CD14-positive monocyte (primary cell): ENCODE results near the gene C1orf185. TPM values are rescaled to one million over a fixed set of nuclear protein-coding genes. Genes with fewer than 3 reads are reported as not detected.

Experiments used
- DNase-seq, 3 donors: peaks; one replicate each; pipeline ENCODE4 v3.0.0-alpha.2; 2011 to 2022
- H2AFZ ChIP-seq: 2 replicates; pipeline ENCODE4 v1.6.0; 2012; ENCODE audit warnings: mild to moderate bottlenecking, low read depth, low read length, inconsistent platforms; ENCODE audit not compliant: insufficient read depth, poor library complexity, severe bottlenecking
- H3K27ac ChIP-seq, 2 donors: 1 replicate in 1 of 2; 2 replicates in 1 of 2; pipeline ENCODE4 v1.5.1; 2012 to 2013; ENCODE audit warnings: low read length in 2 of 2, control low read depth in 1 of 2, inconsistent platforms in 1 of 2, low read depth in 1 of 2, mild to moderate bottlenecking in 1 of 2
- H3K27me3 ChIP-seq, 2 donors: one replicate each; pipeline versions ENCODE4 v1.6.0 to v1.6.1; 2011 to 2013; ENCODE audit warnings: low read length in 2 of 2; ENCODE audit not compliant: control insufficient read depth in 2 of 2, insufficient read depth in 2 of 2
- H3K36me3 ChIP-seq, 2 donors: replicated peaks in 1 of 2; 1 replicate in 1 of 2; 2 replicates in 1 of 2; pipeline versions ENCODE4 v1.5.1 to v1.6.1; 2012 to 2013; ENCODE audit warnings: low read length in 2 of 2, control low read depth in 1 of 2, inconsistent platforms in 1 of 2, mild to moderate bottlenecking in 1 of 2; ENCODE audit not compliant: insufficient read depth in 2 of 2, control insufficient read depth in 1 of 2
- H3K4me1 ChIP-seq, 2 donors: 1 replicate in 1 of 2; 2 replicates in 1 of 2; pipeline versions ENCODE4 v1.5.1 to v1.6.1; 2012 to 2013; ENCODE audit warnings: low read length in 2 of 2, control low read depth in 1 of 2, inconsistent platforms in 1 of 2, mild to moderate bottlenecking in 1 of 2, moderate library complexity in 1 of 2; ENCODE audit not compliant: insufficient read depth in 2 of 2, control insufficient read depth in 1 of 2
- H3K4me2 ChIP-seq: replicated peaks from 2 replicates; pipeline ENCODE3; 2012; ENCODE audit warnings: low read length, moderate library complexity, mild to moderate bottlenecking; ENCODE audit not compliant: poor library complexity, severe bottlenecking; ENCODE audit errors: extremely low read depth
- H3K4me3 ChIP-seq, 3 experiments: fragments of 200-600 bp in 1 of 3; sonication (generic) in 1 of 3; replicated peaks in 1 of 3; 1 replicate in 2 of 3; 2 replicates in 1 of 3; pipeline ENCODE4 v1.5.1; 2011 to 2013; ENCODE audit warnings: low read length in 3 of 3, mild to moderate bottlenecking in 3 of 3, control low read depth in 2 of 3, low read depth in 2 of 3, inconsistent platforms in 1 of 3, moderate library complexity in 1 of 3
- H3K79me2 ChIP-seq: 2 replicates; pipeline ENCODE4 v1.6.0; 2012; ENCODE audit warnings: mild to moderate bottlenecking, control low read depth, inconsistent platforms, low read length, moderate library complexity; ENCODE audit not compliant: insufficient read depth
- H3K9ac ChIP-seq: 2 replicates; pipeline ENCODE4 v1.6.0; 2017; ENCODE audit warnings: low read length, mild to moderate bottlenecking; ENCODE audit not compliant: insufficient read depth, poor library complexity, severe bottlenecking
- H3K9me3 ChIP-seq, 2 donors: replicated peaks in 1 of 2; 1 replicate in 1 of 2; 2 replicates in 1 of 2; pipeline versions ENCODE4 v1.5.1 to v1.6.1; 2012 to 2013; ENCODE audit warnings: low read length in 2 of 2, control low read depth in 1 of 2; ENCODE audit not compliant: control insufficient read depth in 1 of 2, insufficient read depth in 1 of 2
- H4K20me1 ChIP-seq: 2 replicates; pipeline ENCODE4 v1.6.0; 2012; ENCODE audit warnings: mild to moderate bottlenecking, low read length, control low read depth, moderate library complexity; ENCODE audit not compliant: insufficient read depth
- H3K27ac Mint-ChIP-seq, 7 donors: one replicate each; pipeline ENCODE4 v1.8.0; 2020; ENCODE audit warnings: mild to moderate bottlenecking in 7 of 7, mixed read lengths in 7 of 7, moderate library complexity in 6 of 7, inconsistent platforms in 2 of 7
- H3K27me3 Mint-ChIP-seq, 3 donors: one replicate each; pipeline ENCODE4 v1.8.0; 2021 to 2022; ENCODE audit warnings: low read depth in 3 of 3, mild to moderate bottlenecking in 3 of 3, mixed read lengths in 3 of 3, moderate library complexity in 3 of 3, inconsistent platforms in 1 of 3
- H3K36me3 Mint-ChIP-seq, 2 donors: one replicate each; pipeline ENCODE4 v1.8.0; 2020; ENCODE audit warnings: mixed read lengths in 2 of 2, inconsistent platforms in 1 of 2, mild to moderate bottlenecking in 1 of 2
- H3K4me1 Mint-ChIP-seq: one replicate; pipeline ENCODE4 v1.8.0; 2020; ENCODE audit warnings: mild to moderate bottlenecking, mixed read lengths
- H3K4me3 Mint-ChIP-seq, 2 donors: one replicate each; pipeline ENCODE4 v1.8.0; 2020; ENCODE audit warnings: mild to moderate bottlenecking in 2 of 2, mixed read lengths in 2 of 2, moderate library complexity in 1 of 2
- H3K9me3 Mint-ChIP-seq, 7 donors: one replicate each; pipeline ENCODE4 v1.8.0; 2020 to 2022; ENCODE audit warnings: mixed read lengths in 7 of 7, mild to moderate bottlenecking in 6 of 7, moderate library complexity in 6 of 7, inconsistent platforms in 2 of 7
- CTCF ChIP-seq: fragments of 200-600 bp; IDR thresholded peaks from one replicate; pipeline ENCODE4 v1.8.0; 2022; ENCODE audit warnings: antibody characterized with exemption, mild to moderate bottlenecking
- WGBS: methylation state at CpG from one replicate; pipeline ENCODE4 v1.1.5; 2013; ENCODE audit warnings: missing lambda C conversion rate; ENCODE audit not compliant: insufficient coverage; 5-methylcytosine and 5-hydroxymethylcytosine counted together
- intact Hi-C, 2 donors: fragments of 100-400 bp; cut with micrococcal nuclease; formaldehyde crosslinking; loops; one replicate each; pipeline versions ENCODE4 v1.15.0 to v1.15.1; 2023
- polyA plus RNA-seq, 3 donors: library from polyadenylated mRNA; depleted of rRNA in 1 of 3; unstranded in 2 of 3; stranded (reverse) in 1 of 3; fragments of 300-500 nt in 2 of 3; fragments of >200 nt in 1 of 3; fragmentation: Illumina TruSeq in 2 of 3; gene quantifications; 1 replicate in 2 of 3; 2 replicates in 1 of 3; pipeline ENCODE4 v1.2.3, GENCODE V29; 2012 to 2021

C1orf185 gene
- polyA plus RNA-seq, 3 donors, result not detected

GRCh38 chr1:51100264-51100880 lies 1.7 kb upstream of the C1orf185 start:
- no peak overlapping the region for H2AFZ ChIP-seq
- whole genome bisulfite sequencing, result no CpG with 5 or more reads among the region's 3 CpGs
- no peaks in the 10 kb centered on the region for H3K79me2 ChIP-seq
- Mint-ChIP-seq H3K9me3 (peaks cover 0 to 11% (median 5%) of the 10 kb centered on the region in 7 donors), H3K36me3 (no peaks in the 10 kb centered on the region), H3K4me1 (peaks cover 11% of the 10 kb centered on the region), H3K27me3 (peaks cover 2 to 7% (median 2%) of the 10 kb centered on the region in 3 donors), H3K4me3 (no peak overlapping the region), H3K27ac (peak overlapping the region in 1 of 7 donors; percentile 4)
- peaks cover 0 to 2% of the 10 kb centered on the region in 2 donors for H3K27me3 ChIP-seq
- H3K4me2 ChIP-seq, result no peak overlapping the region
- no peaks in the 10 kb centered on the region for H3K36me3 ChIP-seq
- no peak for DNase-seq
- no peak for TF ChIP-seq CTCF
- intact Hi-C loops, result no loop called here
- H4K20me1 ChIP-seq, result no peaks in the 10 kb centered on the region
- H3K9ac ChIP-seq, result no peak overlapping the region
- H3K27ac ChIP-seq, result no peak overlapping the region
- no peak overlapping the region for H3K4me3 ChIP-seq
- H3K9me3 ChIP-seq, result no peaks in the 10 kb centered on the region
- no peaks in the 10 kb centered on the region for H3K4me1 ChIP-seq

GRCh38 chr1:51114137-51114536 lies 12.1 kb downstream of the C1orf185 start:
- no CpG with 5 or more reads among the region's 6 CpGs for WGBS

More at GRCh38 chr1:51114137-51114536, 12.1 kb downstream of the C1orf185 start:
- intact Hi-C loops, result no loop called here
- no peak overlapping the region for H3K4me2 ChIP-seq
- H3K9ac ChIP-seq, result no peak overlapping the region
- H3K27me3 ChIP-seq, result no peaks in the 10 kb centered on the region
- no peaks in the 10 kb centered on the region for H3K79me2 ChIP-seq
- peaks cover 8% of the 10 kb centered on the region for H3K4me1 Mint-ChIP-seq
- no peak overlapping the region for H3K4me3 ChIP-seq
- no peak overlapping the region for H2AFZ ChIP-seq
- no peaks in the 10 kb centered on the region for H3K36me3 ChIP-seq
- TF ChIP-seq CTCF, result no peak
- H3K27me3 Mint-ChIP-seq, result peaks cover 0 to 17% (median 12%) of the 10 kb centered on the region in 3 donors
- H3K9me3 Mint-ChIP-seq, result peaks cover 0 to 3% (median 0%) of the 10 kb centered on the region in 7 donors
- no peaks in the 10 kb centered on the region for H4K20me1 ChIP-seq
- no peak for DNase-seq
- no peaks in the 10 kb centered on the region for H3K9me3 ChIP-seq
- H3K27ac ChIP-seq, result no peak overlapping the region
- H3K36me3 Mint-ChIP-seq, result no peaks in the 10 kb centered on the region
- peak overlapping the region in 1 of 7 donors; percentile 64 for H3K27ac Mint-ChIP-seq
- no peak overlapping the region for H3K4me3 Mint-ChIP-seq
- peaks cover 5 to 6% of the 10 kb centered on the region in 2 donors for H3K4me1 ChIP-seq
